Esophagus muscularis mucosa (tissue), 4 donors: Measurements from ENCODE around the gene RMDN2.

ENCODE experiments used
- EP300 ChIP-seq: sonication (generic); formaldehyde crosslinking; IDR thresholded peaks from one replicate; pipeline ENCODE4 v1.6.1; 2017; ENCODE audit warnings: antibody characterized with exemption
- POLR2A ChIP-seq: fragments of 450-650 bp; IDR thresholded peaks from one replicate; pipeline ENCODE4 v1.6.1; 2017; ENCODE audit warnings: antibody characterized with exemption, moderate library complexity, mild to moderate bottlenecking, low read depth
- POLR2AphosphoS5 ChIP-seq, 2 donors: sonication (generic); formaldehyde crosslinking; IDR thresholded peaks; one replicate each; pipeline ENCODE4 v1.6.1; 2017; ENCODE audit warnings: antibody characterized with exemption in 2 of 2
- TF ChIP-seq, protein P1 (sequence below), 3 experiments: fragments of 200-600 bp in 2 of 3; fragments of 450-650 bp in 1 of 3; sonication (generic) in 2 of 3; IDR thresholded peaks; one replicate each; pipeline ENCODE4 v1.5.1; 2017 to 2019; ENCODE audit warnings: antibody characterized with exemption in 3 of 3, mild to moderate bottlenecking in 2 of 3, moderate library complexity in 1 of 3

DNA sequence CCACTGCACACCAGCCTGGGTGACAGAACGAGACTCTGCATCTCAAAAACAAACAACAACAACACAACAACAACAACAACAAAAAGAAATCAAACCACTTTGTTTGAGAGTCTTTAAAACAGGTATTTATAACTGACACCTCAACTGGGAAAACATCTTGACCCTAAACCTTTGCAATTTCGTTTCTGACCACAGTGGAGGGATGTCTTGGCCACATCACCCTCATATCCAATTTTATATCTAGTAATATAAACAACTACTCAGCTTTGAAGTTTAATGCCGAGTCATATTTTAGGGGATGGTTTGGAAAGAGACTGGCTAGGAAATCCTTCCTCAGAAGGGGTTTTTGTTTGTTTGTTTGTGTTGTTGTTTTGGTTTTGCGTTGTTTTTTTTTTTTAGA is 37.8 kb upstream of the RMDN2 start:
- TF ChIP-seq, protein P1, sequence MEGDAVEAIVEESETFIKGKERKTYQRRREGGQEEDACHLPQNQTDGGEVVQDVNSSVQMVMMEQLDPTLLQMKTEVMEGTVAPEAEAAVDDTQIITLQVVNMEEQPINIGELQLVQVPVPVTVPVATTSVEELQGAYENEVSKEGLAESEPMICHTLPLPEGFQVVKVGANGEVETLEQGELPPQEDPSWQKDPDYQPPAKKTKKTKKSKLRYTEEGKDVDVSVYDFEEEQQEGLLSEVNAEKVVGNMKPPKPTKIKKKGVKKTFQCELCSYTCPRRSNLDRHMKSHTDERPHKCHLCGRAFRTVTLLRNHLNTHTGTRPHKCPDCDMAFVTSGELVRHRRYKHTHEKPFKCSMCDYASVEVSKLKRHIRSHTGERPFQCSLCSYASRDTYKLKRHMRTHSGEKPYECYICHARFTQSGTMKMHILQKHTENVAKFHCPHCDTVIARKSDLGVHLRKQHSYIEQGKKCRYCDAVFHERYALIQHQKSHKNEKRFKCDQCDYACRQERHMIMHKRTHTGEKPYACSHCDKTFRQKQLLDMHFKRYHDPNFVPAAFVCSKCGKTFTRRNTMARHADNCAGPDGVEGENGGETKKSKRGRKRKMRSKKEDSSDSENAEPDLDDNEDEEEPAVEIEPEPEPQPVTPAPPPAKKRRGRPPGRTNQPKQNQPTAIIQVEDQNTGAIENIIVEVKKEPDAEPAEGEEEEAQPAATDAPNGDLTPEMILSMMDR (IDR thresholded peaks at IDR 0.05), result no peak
- TF ChIP-seq POLR2A (no peak), POLR2AphosphoS5 (IDR thresholded peaks at IDR 0.05) (no peak), EP300 (no peak)
